IMR-90 (cell line): ENCODE results near the gene ARHGEF39. TPM values are rescaled to one million over a fixed set of nuclear protein-coding genes. Genes with fewer than 3 reads are reported as not detected.

Source experiments
- RFX5 ChIP-seq: IDR thresholded peaks from 2 replicates; pipeline ENCODE4 v1.8.0; 2012; ENCODE audit warnings: low read depth, mild to moderate bottlenecking, low read length, moderate library complexity
- USF2 ChIP-seq: fragments of 150-350 bp; IDR thresholded peaks from 2 replicates; pipeline ENCODE4 v1.6.1; 2017; ENCODE audit warnings: mild to moderate bottlenecking, antibody characterized with exemption, low read length, low read depth
- polyA plus RNA-seq, 3 experiments: library from polyadenylated mRNA; depleted of rRNA; stranded (reverse); fragments of >200 nt; gene quantifications; 2 replicates each; pipeline ENCODE4 v1.2.3, GENCODE V29; 2012; ENCODE audit warnings: low replicate concordance in 1 of 3
- total RNA-seq: library from RNA; depleted of rRNA; stranded (reverse); fragments of >200 nt; gene quantifications from 2 replicates; pipeline ENCODE4 v1.2.3, GENCODE V29; 2012

ARHGEF39 gene
- total and polyA plus RNA-seq, 2 of the 4 experiments (the other 2 are of a cell fraction) = 2.5 to 2.8 TPM

- peak; percentile 67 for TF ChIP-seq USF2
- TF ChIP-seq RFX5 = no peak
Observed at GRCh38 chr9:35657546-35658136, 7.4 kb downstream of the ARHGEF39 start, which contains the start of gene RMRP (continued).
